ENCODE results near the gene EFCAB6.

The EFCAB6 gene

GRCh38 chr22:43633631-43634285 lies 178.3 kb downstream of the EFCAB6 start:
- DNase-seq: no peak

- DNase-seq: no peak
These were observed 180.3 kb downstream of the EFCAB6 start for GRCh38 chr22:43631846-43632245.

- DNase-seq: no peak
These were observed 180.9 kb downstream of the EFCAB6 start for GRCh38 chr22:43631201-43631600.

GRCh38 chr22:43630451-43630850 lies 181.7 kb downstream of the EFCAB6 start:
- no peak for DNase-seq

- no peak for DNase-seq
These were observed 183.9 kb downstream of the EFCAB6 start for GRCh38 chr22:43628250-43628649.

GRCh38 chr22:43627485-43628213 lies 184.5 kb downstream of the EFCAB6 start:
- no peak for DNase-seq

- no peak for DNase-seq
These were observed 186.9 kb downstream of the EFCAB6 start for GRCh38 chr22:43625242-43625641.

- DNase-seq: no peak
These were observed 187.7 kb downstream of the EFCAB6 start for GRCh38 chr22:43624144-43624998.

- DNase-seq: no peak
These were observed 189.2 kb downstream of the EFCAB6 start for GRCh38 chr22:43622886-43623285.

GRCh38 chr22:43620197-43620596 lies 191.9 kb downstream of the EFCAB6 start:
- no peak for DNase-seq

GRCh38 chr22:43618517-43618916 lies 193.6 kb downstream of the EFCAB6 start:
- DNase-seq: no peak

- DNase-seq: no peak
These were observed 195.5 kb downstream of the EFCAB6 start for GRCh38 chr22:43616645-43617044.

GRCh38 chr22:43600265-43600664 lies 211.8 kb downstream of the EFCAB6 start:
- DNase-seq: no peak

GRCh38 chr22:43592476-43592875 lies 219.6 kb downstream of the EFCAB6 start:
- DNase-seq: no peak

- no peak for DNase-seq
These were observed 220.7 kb downstream of the EFCAB6 start for GRCh38 chr22:43591380-43591779.

- DNase-seq: no peak
These were observed 224.5 kb downstream of the EFCAB6 start for GRCh38 chr22:43587574-43587973.

- DNase-seq: no peak
These were observed 228.6 kb downstream of the EFCAB6 start for GRCh38 chr22:43583501-43583900.

GRCh38 chr22:43582394-43582793 lies 229.7 kb downstream of the EFCAB6 start:
- DNase-seq: no peak

GRCh38 chr22:43580271-43580750 lies 231.8 kb downstream of the EFCAB6 start:
- no peak for DNase-seq

GRCh38 chr22:43574738-43575137 lies 237.4 kb downstream of the EFCAB6 start:
- no peak for DNase-seq

- no peak for DNase-seq
These were observed 239.4 kb downstream of the EFCAB6 start for GRCh38 chr22:43572710-43573109.

- DNase-seq: no peak
These were observed 240.9 kb downstream of the EFCAB6 start for GRCh38 chr22:43571181-43571580.

- no peak for DNase-seq
These were observed 241.5 kb downstream of the EFCAB6 start for GRCh38 chr22:43570531-43571165.
